ENCODE data around the gene FAM13A.

FAM13A gene

GRCh38 chr4:88807499-88807898 lies 249.5 kb downstream of the FAM13A start:
- DNase-seq: no peak

- DNase-seq: no peak
Measured at GRCh38 chr4:88804234-88804633, 252.8 kb downstream of the FAM13A start.

- DNase-seq: no peak
Measured at GRCh38 chr4:88803600-88804096, 253.3 kb downstream of the FAM13A start.

DNA sequence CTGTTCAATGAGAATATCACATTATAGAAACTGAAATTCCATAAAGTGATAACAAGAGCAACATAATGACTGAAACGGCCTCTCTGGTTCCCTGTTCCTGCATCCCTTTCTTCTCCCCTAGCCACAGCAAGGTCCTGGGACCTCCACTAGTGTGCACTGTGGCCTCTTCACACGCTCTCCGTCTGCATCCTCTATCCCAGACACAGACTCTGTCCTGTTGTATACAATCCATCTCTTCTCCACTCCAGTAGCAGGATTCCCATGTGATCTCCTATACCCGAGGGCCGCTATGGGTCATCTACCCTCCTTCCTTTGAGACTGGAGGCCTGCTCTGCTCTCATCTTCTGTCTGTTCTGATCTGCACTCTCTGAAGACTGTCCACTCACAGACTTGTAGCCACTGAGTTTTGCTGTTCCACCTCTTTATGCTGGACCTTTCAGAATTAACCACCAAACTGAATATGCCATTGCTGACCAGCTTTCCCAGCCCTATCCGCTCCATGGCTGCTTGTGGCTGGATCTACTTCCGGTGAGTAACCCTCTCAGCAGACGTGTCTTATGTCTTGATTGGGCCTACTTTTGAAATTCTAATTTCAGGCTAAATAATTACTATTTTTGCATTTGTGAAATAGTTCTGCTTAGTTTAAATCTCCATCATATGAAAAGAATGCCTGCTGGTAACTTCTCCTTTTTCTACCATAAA lies 254.2 kb downstream of the FAM13A start:
- no peak for DNase-seq

DNA sequence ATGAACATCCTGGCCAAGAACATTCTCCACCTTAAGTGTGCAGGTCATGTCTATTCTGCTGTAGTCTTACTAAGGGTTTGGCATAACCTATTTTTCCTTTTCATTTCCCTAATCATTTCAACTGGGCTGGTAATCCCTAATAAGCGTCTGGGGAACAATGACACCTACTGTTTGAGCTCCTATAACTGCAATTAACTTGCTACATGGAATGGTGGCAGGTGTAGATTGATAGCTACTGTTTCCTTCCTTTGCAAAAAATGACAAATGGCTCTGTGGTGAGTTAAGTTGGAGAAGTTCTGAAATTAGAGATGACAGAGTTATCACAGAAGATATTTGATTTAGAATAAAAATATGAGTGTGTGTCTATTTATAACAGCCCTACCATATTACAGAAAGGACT lies 254.8 kb downstream of the FAM13A start:
- no peak for DNase-seq

DNA sequence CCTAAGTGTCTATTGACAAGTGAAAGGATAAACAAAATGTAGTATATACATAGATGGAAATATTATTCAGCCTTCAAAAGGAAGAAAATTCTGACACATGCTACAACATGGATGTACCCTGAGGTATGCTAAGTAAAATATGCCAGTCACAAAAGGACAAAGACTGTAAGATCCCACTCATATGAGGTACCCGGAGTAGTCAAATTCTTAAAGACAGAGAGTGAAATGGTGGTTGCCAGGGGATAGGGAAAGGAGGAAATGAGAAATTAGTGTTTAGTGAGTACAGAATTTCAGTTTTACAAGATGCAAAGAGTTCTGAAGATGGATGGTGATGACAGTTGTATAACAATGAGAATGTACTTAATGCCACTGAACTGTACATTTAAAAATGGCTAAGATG lies 257.1 kb downstream of the FAM13A start:
- no peak for DNase-seq

DNA sequence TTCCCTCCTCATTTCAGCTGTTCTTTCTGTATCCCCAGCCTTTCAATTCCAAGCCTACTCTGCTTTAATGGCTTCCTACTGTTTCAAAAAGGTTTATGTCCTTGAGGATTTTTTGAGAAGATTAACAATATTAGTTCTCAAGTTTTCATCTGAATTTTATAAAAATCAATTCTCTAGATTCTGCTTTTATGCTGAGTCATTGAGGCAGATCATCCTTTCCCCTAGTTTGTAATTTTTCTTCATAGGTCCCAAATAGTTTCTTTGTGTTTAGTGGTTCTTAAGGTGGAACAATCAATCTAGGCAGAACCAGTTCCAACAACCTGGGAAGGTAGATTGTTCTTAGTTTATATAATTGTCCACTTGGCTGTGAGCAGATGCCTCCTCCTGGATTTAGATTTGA lies 259.3 kb downstream of the FAM13A start:
- no peak for DNase-seq

- DNase-seq: no peak
Measured at GRCh38 chr4:88796545-88796944, 260.4 kb downstream of the FAM13A start.

DNA sequence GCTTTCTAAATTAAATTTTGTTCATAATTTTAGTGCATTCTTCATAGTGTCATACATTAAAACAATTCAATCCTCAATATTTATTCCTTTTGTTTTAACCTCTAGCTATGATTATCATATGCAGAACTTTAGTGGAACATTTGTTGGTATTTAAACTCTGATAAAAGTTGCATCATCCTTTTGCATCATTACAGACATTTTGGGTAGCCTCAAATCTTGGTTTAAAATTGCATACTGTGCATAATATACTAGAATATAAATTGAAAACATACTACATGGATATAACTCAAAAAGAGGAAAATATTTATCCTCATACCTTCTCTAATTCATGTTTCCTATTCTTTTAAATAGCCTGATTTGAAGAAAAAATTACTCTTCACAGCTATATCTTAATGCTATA lies 262.0 kb downstream of the FAM13A start:
- no peak for DNase-seq

DNA sequence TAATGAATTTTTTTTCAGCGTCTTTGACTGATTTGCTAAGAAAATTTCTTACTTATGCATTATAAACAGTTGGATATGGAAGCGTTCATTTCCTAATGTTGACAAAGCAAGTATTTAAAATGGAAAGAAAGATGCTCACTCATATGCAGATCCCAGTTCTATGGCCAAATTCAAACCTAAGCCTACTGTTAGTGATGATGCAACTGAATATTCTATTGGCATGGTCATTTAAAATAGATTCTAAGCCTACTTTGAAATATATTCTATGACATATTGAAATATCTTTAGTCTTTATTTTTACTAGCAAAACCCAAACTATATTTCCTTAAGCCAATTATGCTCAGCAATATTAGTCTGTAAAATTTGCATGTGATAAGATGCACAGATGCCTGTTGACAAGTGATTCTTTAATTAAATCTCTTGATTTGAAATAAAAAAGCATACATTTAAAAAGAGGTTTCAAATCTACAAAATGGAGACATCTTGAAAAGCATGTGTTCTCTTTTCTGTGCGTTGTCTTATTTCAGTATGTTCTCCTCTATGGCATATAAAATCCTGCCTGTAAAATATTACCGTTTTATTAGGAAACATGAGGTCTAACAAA lies 262.8 kb downstream of the FAM13A start:
- DNase-seq: no peak

GRCh38 chr4:88793475-88793874 lies 263.5 kb downstream of the FAM13A start:
- no peak for DNase-seq

- no peak for DNase-seq
Measured at GRCh38 chr4:88792821-88793220, 264.2 kb downstream of the FAM13A start.

DNA sequence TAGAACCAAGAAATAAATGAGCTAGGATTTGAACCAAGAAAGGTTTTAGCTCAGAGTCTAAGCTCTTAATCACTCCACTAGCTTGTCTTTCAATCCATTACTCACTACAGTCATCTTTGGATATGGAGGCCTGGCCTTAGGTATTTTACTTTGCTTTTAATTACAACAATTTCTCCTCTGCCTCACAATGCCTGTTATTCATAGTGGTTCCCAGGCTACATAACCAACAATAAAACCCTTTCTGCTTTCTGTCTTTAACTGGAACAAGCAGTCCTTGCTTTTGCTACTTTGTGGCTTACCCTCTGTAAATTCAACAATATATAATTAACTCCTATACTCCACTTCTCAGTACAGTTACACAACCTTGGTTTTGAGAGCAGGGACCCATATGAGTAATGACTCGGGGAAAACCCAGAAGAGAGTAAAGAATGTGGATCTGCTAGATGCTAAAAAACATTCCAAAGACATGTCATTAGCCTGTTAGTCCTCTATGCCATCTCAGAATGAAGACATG lies 264.7 kb downstream of the FAM13A start:
- DNase-seq: no peak

- DNase-seq: peak; percentile 37 to 57
Measured at GRCh38 chr4:88791274-88791673, 265.7 kb downstream of the FAM13A start.

DNA sequence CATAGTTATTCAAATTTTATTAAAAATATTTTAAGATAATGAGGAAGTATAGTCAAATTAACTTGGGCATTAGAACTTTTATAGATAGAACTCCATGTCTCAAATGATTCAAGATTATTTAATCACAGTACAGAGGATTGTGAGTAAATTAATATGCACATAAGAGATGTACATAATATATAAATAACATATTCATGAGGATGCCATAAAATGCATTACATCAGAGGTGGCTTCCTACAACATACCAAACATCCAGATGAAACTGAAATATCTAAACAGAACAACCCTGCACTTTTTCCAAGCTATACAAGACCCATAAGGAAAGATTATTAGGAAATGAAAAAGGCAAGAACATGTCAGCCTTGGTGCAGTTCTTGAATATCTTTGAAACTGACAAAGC lies 268.1 kb downstream of the FAM13A start:
- DNase-seq: no peak

DNA sequence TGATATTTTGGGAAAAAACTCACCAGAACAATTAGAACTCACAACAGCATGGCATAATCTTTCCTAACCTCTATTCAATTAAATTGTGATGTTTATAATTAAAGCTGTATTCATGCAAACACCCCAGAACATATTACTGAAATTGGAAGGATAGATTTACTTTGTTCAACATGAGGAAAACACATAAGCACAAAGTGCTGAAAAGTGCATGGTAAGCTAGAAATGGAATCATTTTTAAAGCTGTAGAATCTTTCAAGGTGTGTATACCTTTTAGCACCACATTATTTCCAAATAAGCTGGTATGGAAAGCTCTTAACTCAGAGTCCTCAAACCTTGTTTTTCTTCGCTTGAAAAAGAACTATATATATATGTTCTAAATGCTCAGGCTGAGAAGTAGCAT lies 268.6 kb downstream of the FAM13A start:
- DNase-seq: no peak

DNA sequence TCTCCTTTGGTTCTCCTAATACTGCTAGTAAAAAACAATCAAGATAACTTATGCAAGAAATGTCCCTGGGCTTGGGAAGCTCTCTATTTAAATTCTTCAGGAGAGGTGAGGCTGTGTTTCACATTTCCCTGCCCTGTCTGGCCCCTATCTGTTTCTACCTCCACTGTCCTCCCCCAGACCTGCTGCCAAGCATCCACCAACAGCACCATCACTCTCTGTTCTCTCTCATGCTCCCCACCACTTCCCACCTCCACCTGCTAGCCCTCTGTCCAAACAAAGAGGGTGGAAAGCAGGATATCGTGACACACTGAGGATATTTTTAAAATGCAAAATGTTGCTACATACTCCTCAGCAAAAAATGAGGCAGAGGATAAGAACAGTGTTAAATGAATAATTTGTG lies 271.0 kb downstream of the FAM13A start:
- DNase-seq: no peak

GRCh38 chr4:88780389-88780788 lies 276.6 kb downstream of the FAM13A start:
- DNase-seq: no peak

GRCh38 chr4:88779431-88779830 lies 277.6 kb downstream of the FAM13A start:
- no peak for DNase-seq

- no peak for DNase-seq
Measured at GRCh38 chr4:88775529-88775928, 281.5 kb downstream of the FAM13A start.

DNA sequence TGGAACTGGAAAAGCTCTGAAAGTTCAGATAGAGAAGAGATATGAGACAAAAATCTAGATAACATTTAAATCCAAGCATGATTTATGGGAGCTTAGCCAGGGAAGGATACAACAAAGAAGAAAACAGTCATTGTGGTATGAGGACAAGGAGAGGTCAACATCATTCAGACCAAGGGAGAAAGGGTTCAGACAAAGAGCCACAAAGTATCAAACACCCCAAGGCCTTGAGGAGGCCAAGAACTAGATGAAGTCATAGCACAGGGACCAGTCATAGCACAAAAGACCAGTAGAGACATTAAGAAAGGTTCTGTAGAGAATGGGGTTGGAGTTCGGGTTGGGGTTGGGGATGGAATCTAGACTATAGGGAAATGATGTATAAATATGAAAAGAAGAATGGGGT lies 282.0 kb downstream of the FAM13A start:
- DNase-seq: no peak

DNA sequence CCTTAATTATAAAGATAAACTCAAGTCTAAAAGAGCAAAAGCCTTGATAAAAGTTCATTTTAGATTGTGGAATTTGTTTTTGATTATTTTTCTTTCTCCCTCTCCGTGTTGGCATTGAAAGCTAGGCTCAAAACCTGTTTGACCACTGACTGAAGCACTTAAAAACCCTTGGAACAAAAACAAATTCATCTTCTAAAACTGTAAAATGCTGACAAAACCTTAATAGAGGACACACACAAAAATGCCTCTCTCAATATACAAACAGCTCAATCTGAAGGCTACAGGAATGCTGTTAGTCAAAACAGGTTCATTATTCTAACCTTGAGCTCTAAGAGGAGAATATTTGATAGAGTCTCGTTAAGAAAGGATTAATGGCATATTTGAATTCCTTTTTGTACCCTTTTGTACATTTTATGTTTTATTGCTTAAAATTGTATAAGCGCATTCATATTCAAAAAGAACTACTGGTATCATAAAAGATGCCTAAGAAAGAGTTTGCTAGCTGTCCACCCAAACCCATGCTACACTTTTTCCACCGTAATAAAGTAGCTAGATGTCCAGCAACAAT lies 285.0 kb downstream of the FAM13A start:
- no peak for DNase-seq

- no peak for DNase-seq
Measured at GRCh38 chr4:88765729-88766128, 291.3 kb downstream of the FAM13A start.

GRCh38 chr4:88763075-88763474 lies 293.9 kb downstream of the FAM13A start:
- no peak for DNase-seq
